ENCODE data around the gene SECISBP2.

DNA sequence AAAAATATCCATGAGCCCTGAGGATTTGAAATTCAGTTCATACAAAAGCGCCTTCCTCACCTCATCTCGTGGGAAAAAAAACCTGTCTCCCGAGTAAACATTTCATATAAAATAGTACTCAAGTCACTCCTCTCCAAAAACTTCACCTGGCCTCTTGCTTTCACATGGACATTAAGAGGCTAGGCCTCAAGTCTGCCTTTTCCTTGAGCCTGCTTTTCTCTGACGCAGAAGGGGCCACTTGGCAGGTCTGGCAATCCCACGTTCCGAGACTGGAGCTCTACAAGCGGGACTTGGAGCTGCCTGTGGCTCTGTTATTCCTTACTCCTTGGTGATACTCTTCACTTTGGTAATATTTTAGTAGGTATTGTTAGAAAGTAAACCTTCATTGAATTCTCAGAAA, 34.2 kb upstream of the SECISBP2 start:
- TF ChIP-seq CTCF (IDR thresholded peaks at IDR 0.05) (no peak), POLR2A (IDR thresholded peaks at IDR 0.05) (no peak)
